Lung microvascular endothelial cell (primary cell): Measurements from ENCODE around the gene AVEN. TPM values are rescaled to one million over a fixed set of nuclear protein-coding genes. Genes with fewer than 3 reads are reported as not detected.

ENCODE experiments used
- DNase-seq, 2 donors: peaks; one replicate each; pipeline versions ENCODE4 v3.0.0 to v3.0.0-alpha.2; 2010; ENCODE audit warnings: low read depth in 2 of 2
- total RNA-seq: library from RNA; depleted of rRNA; stranded (reverse); fragments of >200 nt; gene quantifications from 2 replicates; pipeline ENCODE4 v1.2.1, GENCODE V29; 2014

The AVEN gene
- total RNA-seq, 1 donor from 2014 or later = 21.2 TPM

DNA sequence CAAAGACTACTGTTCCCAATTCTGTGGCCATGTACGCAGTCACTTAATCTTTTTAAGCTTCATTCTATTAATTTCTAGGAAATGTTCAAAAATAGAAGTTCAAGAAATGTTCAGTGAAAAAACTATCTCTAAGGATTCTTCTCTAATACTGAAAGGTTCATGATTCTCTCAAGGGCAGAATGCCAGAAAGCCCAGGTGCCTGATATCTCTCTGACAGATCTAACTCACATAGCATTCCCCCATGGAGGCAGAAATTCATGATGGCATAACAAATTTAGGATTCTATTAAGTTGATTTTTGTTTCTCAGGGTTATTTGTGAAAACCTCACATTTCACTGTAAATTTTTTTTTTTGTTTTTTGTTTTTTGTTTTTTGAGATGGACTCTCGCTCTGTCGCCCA is 53.3 kb downstream of the AVEN start:
- DNase-seq = no peak

- peak in 1 of 2 donors; percentile 36 for DNase-seq
These were observed 53.7 kb downstream of the AVEN start for GRCh38 chr15:33985287-33985686.

- no peak for DNase-seq
These were observed 56.5 kb downstream of the AVEN start for GRCh38 chr15:33982516-33982915.

GRCh38 chr15:33980159-33980558 is 58.8 kb downstream of the AVEN start:
- DNase-seq = no peak

- no peak for DNase-seq
These were observed 63.9 kb downstream of the AVEN start for GRCh38 chr15:33975022-33975565.

GRCh38 chr15:33971811-33972210 is 67.2 kb downstream of the AVEN start:
- no peak for DNase-seq

- DNase-seq = no peak
These were observed 70.2 kb downstream of the AVEN start for GRCh38 chr15:33968821-33969220.

GRCh38 chr15:33968224-33968623 is 70.8 kb downstream of the AVEN start, which contains the start of gene CHRM5:
Gene CHRM5 (plus strand): TSS chr15:33968497. CDS start chr15:34062718, 94,221 bp downstream.
- DNase-seq = peak in 1 of 2 donors; percentile 89

DNA sequence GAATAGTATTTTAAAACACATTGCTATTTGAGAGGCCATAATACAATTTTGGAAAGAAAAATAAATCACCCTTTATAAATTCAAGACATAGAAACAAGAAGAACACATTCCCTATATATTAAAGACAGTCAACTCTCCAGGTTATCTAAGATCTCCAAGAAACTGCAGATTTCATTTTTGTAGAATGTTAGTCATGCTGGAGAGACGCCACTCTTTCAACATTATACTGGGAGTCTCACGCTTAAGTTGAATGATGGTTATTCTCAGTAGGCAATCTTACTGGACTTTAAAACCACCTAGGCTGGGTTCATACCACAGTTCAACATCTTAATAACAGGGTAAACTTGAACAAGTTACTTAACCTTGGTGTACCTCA is 74.4 kb downstream of the AVEN start:
- DNase-seq = no peak

DNA sequence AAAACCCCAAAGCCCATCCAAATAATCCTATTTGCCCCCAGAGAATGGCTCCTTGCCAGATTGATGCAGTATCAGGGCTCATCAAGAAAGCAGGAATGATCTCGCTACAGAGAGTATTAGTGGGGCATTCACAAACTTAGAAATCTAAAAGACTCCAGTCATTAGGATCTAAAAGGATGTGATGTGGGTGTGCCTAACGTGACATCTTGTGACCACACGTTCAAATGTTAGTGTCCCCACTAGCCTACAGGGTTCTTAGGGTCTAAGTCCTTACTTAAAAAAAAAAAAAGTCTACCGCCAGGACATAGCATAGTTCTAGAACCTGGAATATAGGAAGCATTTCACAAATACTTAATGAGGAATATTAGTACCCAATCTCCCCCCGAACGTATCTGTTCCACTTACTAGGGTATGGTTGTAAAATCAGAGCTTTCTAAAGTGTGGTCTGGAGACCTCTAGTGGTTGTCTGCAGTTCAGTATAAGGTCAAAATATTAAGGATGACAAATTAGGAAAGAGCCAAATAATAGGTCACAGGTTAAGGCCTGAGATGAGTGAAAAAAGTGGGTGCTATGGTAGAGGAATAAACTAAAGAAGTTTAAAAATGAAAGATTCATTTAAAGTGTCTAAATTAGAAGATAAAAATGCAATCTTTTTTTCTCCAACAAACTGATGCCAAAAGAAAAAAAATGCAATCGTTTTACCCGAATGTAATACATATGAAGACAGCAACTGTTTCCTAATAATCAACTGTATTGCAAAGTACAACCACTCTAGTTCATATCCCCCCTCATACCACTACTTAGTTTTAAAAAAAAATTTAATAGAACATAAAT is 75.0 kb downstream of the AVEN start:
- peak; percentile 50 to 56 for DNase-seq

DNA sequence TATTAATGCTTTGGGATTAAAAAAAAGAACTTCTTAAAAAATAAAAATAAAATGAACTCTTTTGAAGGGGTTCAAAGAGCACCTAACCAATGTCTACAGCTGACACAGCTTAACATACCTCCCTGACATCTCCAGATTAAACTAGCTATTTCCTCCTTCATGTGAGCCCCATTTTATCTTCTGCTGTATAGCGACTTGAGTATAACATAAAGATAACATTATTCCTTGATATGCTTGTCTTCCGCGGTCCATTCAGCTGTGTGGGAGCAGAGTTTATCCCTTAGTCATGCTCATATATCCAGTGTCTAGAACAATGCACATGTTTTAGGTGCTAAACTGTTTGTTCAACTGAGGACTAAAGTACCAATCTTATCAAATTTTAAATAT is 78.5 kb downstream of the AVEN start:
- no peak for DNase-seq

DNA sequence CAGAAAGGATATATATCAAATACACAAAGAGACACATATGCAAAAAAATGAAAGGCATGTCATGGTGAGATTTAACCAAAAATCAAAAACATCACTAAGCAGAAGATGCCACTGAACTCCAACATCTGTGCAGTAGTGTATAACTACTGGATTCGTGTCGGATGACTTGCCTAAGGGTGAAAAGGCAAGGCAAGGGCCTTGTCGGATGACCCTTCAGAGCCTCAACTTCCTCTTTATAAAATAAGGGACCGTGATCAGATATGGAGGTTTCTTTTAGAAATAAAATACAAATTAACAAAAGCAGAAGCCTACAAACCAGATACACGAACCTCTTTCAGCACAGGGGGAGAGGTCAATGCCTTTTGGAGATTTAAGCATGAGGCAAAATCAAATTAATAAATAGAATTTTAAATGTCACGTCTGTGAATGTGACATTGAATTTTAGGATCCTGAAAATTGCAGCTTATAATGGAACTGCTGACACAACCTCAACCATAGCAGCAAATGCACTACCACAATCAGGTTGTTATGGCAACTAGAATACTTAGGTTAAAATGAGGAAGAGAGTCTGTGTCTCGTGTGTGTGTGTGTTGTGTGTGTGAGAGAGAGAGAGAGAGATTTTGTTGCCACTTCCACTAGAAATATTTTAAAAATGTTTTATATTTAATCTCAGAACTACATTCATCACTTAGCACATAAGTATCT is 79.0 kb downstream of the AVEN start:
- no peak for DNase-seq

- DNase-seq = no peak
These were observed 82.6 kb downstream of the AVEN start for GRCh38 chr15:33956397-33956796.

DNA sequence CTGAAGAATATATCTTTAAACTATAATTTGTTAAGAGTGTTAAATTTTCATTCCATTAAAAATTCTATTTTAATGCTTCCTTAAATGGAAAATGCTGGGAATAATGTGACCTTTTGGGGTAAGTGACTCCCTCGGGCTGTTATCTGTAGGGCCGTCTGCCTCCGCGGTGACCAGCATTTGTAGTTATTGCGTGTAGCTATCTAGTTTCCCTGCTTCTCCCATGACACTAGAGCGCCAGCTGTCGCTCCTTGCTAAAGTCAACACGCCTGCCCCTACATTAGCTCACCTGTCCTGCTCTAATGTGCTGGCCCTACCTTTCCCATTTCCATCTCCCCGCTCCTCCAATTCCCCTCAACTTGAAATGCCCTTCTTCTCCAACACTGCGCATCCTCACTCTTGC is 83.1 kb downstream of the AVEN start:
- no peak for DNase-seq

DNA sequence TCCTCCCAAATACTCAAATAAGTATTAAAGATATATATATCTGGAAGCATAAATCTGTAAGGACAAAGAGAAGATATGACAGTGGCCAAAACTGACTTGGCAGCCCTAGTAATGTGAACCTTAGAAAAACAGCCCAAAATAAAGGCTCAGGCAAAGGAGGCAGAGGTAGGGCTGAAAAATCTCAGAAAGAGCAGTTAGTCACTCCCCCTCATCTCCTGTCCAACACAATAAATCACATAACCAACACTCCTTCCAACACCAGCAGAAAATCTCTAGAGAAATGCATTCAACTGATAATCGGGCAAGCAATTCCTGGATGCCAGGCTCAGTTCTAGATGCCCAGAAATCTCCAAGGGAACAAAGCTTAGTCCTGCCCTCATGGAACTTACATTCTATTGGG is 92.9 kb downstream of the AVEN start:
- no peak for DNase-seq

GRCh38 chr15:33941279-33942063 is 97.5 kb downstream of the AVEN start:
- no peak for DNase-seq

- DNase-seq = no peak
These were observed 104.1 kb downstream of the AVEN start for GRCh38 chr15:33934921-33935320.

- peak in 1 of 2 donors; percentile 16 for DNase-seq
These were observed 104.6 kb downstream of the AVEN start for GRCh38 chr15:33934396-33934795.

DNA sequence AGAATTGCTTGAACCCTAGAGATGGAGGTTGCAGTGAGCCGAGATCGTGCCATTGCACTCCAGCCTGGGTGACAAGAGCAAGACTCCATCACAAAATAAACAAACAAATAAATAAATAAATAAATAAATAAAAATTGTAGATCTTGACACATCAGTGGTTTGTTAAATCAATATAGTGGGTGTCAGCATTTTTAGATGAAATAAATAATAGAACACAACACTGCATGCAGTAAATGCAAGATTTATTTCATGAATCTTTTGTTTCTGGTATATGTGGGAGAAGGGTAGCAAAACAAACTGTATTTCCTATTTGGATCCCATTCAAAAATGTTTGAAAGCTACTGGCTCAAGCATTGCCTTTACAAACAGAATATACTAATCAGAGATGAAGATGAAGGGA is 106.3 kb downstream of the AVEN start:
- DNase-seq = peak in 1 of 2 donors; percentile 61

DNA sequence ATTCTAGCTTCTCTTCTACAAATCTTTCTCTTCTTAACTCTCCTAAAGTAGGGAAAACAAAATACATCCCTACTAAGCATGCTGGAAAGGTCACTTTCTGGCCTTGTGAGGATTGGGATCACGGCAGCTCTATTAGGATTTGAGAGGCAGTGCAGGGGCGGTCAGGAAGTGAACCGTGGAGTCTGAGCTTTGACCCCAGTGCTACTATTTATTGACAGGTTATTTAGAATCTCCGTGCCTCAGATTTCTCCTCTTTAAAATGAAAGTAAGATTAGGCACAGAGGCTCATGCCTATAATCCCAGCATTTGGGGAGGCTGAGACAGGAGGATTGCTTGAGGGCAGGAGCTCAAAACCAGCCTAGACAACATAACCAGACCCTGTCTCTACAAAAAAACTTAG is 112.7 kb downstream of the AVEN start:
- DNase-seq = no peak

GRCh38 chr15:33923446-33923845 is 115.6 kb downstream of the AVEN start:
- DNase-seq = no peak
